K562 (cell line): ENCODE results near the gene CHL1. TPM values are rescaled to one million over a fixed set of nuclear protein-coding genes. Genes with fewer than 3 reads are reported as not detected.

Experiments used
- ATAC-seq: fragments of 200-7000 bp; cut with Tn5 transposase; 3 replicates; pipeline ENCODE4 v1.9.1; 2020; ENCODE audit warnings: moderate library complexity
- BruUV-seq: library from RNA; stranded (reverse); fragments of 400-500 nt; replicated peaks from 2 replicates; lab custom pipeline; 2021; lab: Mats Ljungman, UMichigan
- CTCF ChIA-PET: fragments of 300-600 bp; formaldehyde crosslinking; extraction: SDS; loops from one replicate; lab custom pipeline; 2021; ENCODE audit warnings: low intra/inter-chr PET ratio; lab: Yijun Ruan, JAX
- POLR2A ChIA-PET: fragments of 300-600, 350-650 bp; sonication (Branson Sonifier 250); formaldehyde crosslinking; extraction: SDS; loops from one replicate; lab custom pipeline; 2021; ENCODE audit warnings: antibody characterized with exemption, inconsistent platforms; lab: Yijun Ruan, JAX
- DNase-seq, 4 experiments: peaks; one replicate each; pipeline versions ENCODE4 v3.0.0 to v3.0.0-alpha.2; 2011 to 2018; ENCODE audit warnings: low spot score in 3 of 4, mixed read lengths in 3 of 4; ENCODE audit errors: extremely low read depth in 1 of 4
- FAIRE-seq: peaks from 2 replicates; lab custom pipeline; 2011; peaks lifted over from hg19 to GRCh38; lab: Jason Lieb, UNC
- H2AFZ ChIP-seq: 2 replicates; pipeline ENCODE4 v1.6.0; 2011; ENCODE audit warnings: low read depth, low read length, control low read depth, inconsistent platforms
- H3K27ac ChIP-seq: fragments of 200-600 bp; 3 replicates; pipeline ENCODE4 v1.8.0; 2011; ENCODE audit warnings: low read depth, mild to moderate bottlenecking, control low read depth, inconsistent platforms, low read length, moderate library complexity, mixed read lengths; ENCODE audit errors: extremely low read depth
- H3K27me3 ChIP-seq, 2 experiments: fragments of 300-600 bp in 1 of 2; 2 replicates in 1 of 2; 3 replicates in 1 of 2; pipeline versions ENCODE4 v1.6.0 to v1.8.0; 2011; ENCODE audit warnings: inconsistent platforms in 2 of 2, low read length in 2 of 2, mild to moderate bottlenecking in 1 of 2, mixed read lengths in 1 of 2, moderate library complexity in 1 of 2; ENCODE audit not compliant: control insufficient read depth in 2 of 2, insufficient read depth in 2 of 2
- H3K36me3 ChIP-seq: fragments of 300-600 bp; 3 replicates; pipeline ENCODE4 v1.8.0; 2011; ENCODE audit warnings: mild to moderate bottlenecking, low read length, inconsistent platforms; ENCODE audit not compliant: control insufficient read depth, insufficient read depth
- H3K4me1 ChIP-seq, 2 experiments: fragments of 200-600 bp in 1 of 2; replicated peaks in 1 of 2; 2 replicates in 1 of 2; 3 replicates in 1 of 2; pipeline versions ENCODE4 v1.5.1 to v1.8.0; 2011; ENCODE audit warnings: inconsistent platforms in 2 of 2, low read length in 2 of 2, mild to moderate bottlenecking in 1 of 2, mixed read lengths in 1 of 2, moderate library complexity in 1 of 2; ENCODE audit not compliant: control insufficient read depth in 2 of 2, insufficient read depth in 2 of 2
- H3K4me2 ChIP-seq: 2 replicates; pipeline ENCODE4 v1.6.1; 2011; ENCODE audit warnings: low read length, control low read depth, inconsistent platforms, mixed read lengths; ENCODE audit not compliant: insufficient read depth
- H3K4me3 ChIP-seq: fragments of 200-600 bp; sonication (generic), shearing (Covaris generic); 2 replicates; pipeline ENCODE4 v1.5.1; 2016; ENCODE audit warnings: control low read depth, inconsistent platforms
- H3K79me2 ChIP-seq: fragments of 200-600 bp; 3 replicates; pipeline ENCODE4 v1.8.0; 2011; ENCODE audit warnings: low read length, inconsistent platforms; ENCODE audit not compliant: control insufficient read depth, insufficient read depth
- H3K9ac ChIP-seq, 2 experiments: 2 replicates each; pipeline versions ENCODE4 v1.6.0 to v1.6.1; 2011; ENCODE audit warnings: low read depth in 2 of 2, low read length in 2 of 2, control low read depth in 1 of 2, inconsistent platforms in 1 of 2, mild to moderate bottlenecking in 1 of 2, mixed read lengths in 1 of 2; ENCODE audit not compliant: insufficient read depth in 1 of 2
- H3K9me1 ChIP-seq: one replicate; pipeline ENCODE4 v1.6.0; 2011; ENCODE audit warnings: inconsistent platforms, mild to moderate bottlenecking, low read length, moderate library complexity; ENCODE audit not compliant: control insufficient read depth, insufficient read depth
- H3K9me3 ChIP-seq: replicated peaks from 2 replicates; pipeline ENCODE4 v1.5.1; 2011; ENCODE audit warnings: low read depth, low read length, inconsistent platforms; ENCODE audit not compliant: control insufficient read depth, insufficient read depth
- H4K20me1 ChIP-seq: replicated peaks from 2 replicates; pipeline ENCODE4 v1.6.1; 2011; ENCODE audit warnings: low read length, inconsistent platforms, mixed read lengths; ENCODE audit not compliant: control insufficient read depth, insufficient read depth
- CC2D1A ChIP-seq: fragments of 450-650 bp; IDR thresholded peaks from 2 replicates; pipeline ENCODE4 v1.6.1; 2017; ENCODE audit warnings: mild to moderate bottlenecking
- GTF2E2 ChIP-seq: fragments of 200-800 bp; sonication (Bioruptor generic); IDR thresholded peaks from 2 replicates; pipeline ENCODE4 v1.6.1; 2016; ENCODE audit warnings: missing genetic modification characterization, missing compliant biosample characterization
- YBX1 ChIP-seq: fragments of 450-650 bp; IDR thresholded peaks from 2 replicates; pipeline ENCODE4 v1.7.1; 2016; ENCODE audit warnings: mild to moderate bottlenecking
- ZHX1 ChIP-seq: fragments of 150-350 bp; conservative IDR thresholded peaks from 2 replicates; pipeline ENCODE4 v1.6.1; 2014; ENCODE audit warnings: low read length
- ZNF184 ChIP-seq: sonication (generic); formaldehyde crosslinking; IDR thresholded peaks from 2 replicates; pipeline ENCODE4 v1.5.0; 2020; ENCODE audit warnings: missing genetic modification reagents
- ZNF408 ChIP-seq: fragments of 250-450 bp; sonication (Bioruptor Pico); IDR thresholded peaks from 2 replicates; pipeline ENCODE4 v1.4.0; 2020; ENCODE audit warnings: low read depth, mild to moderate bottlenecking, moderate library complexity
- WGBS: fragments of 100-300 bp; shearing (Covaris generic); methylation state at CpG from one replicate; pipeline ENCODE4 v1.1.6; 2016; ENCODE audit warnings: low coverage, mixed read lengths; ENCODE audit not compliant: insufficient coverage; ENCODE audit errors: missing lambda C conversion rate; 5-methylcytosine and 5-hydroxymethylcytosine counted together
- in situ Hi-C: fragments of 300-500 bp; cut with MboI; formaldehyde crosslinking; loops from 4 replicates; pipeline ENCODE4 v1.15.0; 2018; ENCODE audit warnings: inconsistent platforms, mixed read lengths
- intact Hi-C: fragments of 100-400 bp; cut with micrococcal nuclease; formaldehyde crosslinking; loops from 2 replicates; pipeline ENCODE4 v1.14.2; 2022
- polyA plus RNA-seq, 8 experiments: library from polyadenylated mRNA; depleted of rRNA in 4 of 8; stranded (reverse) in 5 of 8; unstranded in 3 of 8; fragments of >200 nt; fragmentation: Nextera tagmentation in 2 of 8; fragmentation: Illumina TruSeq in 1 of 8; extraction: Ambion mirVana in 2 of 8; extraction: Trizol in 1 of 8; gene quantifications; 2 replicates each; pipeline versions ENCODE4 v1.2.1 to v1.2.3, GENCODE V29; 2011 to 2014; ENCODE audit warnings: inconsistent platforms in 1 of 8, missing spikeins in 1 of 8
- total RNA-seq, 7 experiments: library from RNA; depleted of rRNA in 6 of 7; stranded (reverse); fragments of >200 nt in 6 of 7; fragmentation: Illumina TruSeq in 2 of 7; extraction: Trizol in 2 of 7; gene quantifications; 2 replicates each; pipeline versions ENCODE4 v1.2.1 to v1.2.3, GENCODE V29; 2011 to 2021; ENCODE audit warnings: low replicate concordance in 1 of 7
- TF ChIP-seq, protein P1 (sequence below), 2 experiments: fragments of 450-650 bp; conservative IDR thresholded peaks; 2 replicates each; pipeline ENCODE4 v1.6.1; 2017; ENCODE audit warnings: mild to moderate bottlenecking in 2 of 2, moderate library complexity in 2 of 2
- TF ChIP-seq, protein P2 (sequence below): sonication (generic); IDR thresholded peaks from 2 replicates; pipeline ENCODE4 v1.6.1; 2016
- TF ChIP-seq, protein P3 (sequence below): fragments of 250-450 bp; sonication (Bioruptor Pico); IDR thresholded peaks from 2 replicates; pipeline ENCODE4 v1.9.0; 2021; ENCODE audit warnings: mild to moderate bottlenecking, inconsistent platforms

CHL1 gene
- total and polyA plus RNA-seq, 9 of the 15 experiments (the other 6 are each of a cell fraction or from before 2014, with no cell fraction given) = 0.02 TPM; not detected in 8

DNA sequence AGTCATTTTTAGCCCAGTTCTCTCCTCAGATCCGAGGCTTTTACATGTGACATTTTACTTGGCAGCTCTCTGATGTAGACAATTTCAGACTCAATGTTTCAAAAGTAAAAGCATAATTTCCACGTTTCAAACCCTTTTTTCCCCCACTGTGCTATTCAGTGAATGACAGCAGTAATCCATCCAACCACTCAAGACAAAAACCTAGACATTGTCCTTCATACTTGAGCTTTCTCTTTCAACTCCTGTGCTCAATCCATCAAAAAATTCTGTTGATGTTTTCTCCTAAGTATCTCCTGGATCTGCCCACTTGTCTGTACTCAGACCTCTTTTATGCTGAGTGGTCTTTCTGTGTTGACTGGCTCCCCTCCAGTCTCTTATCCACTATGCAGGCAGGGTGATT, 214.7 kb downstream of the CHL1 start:
- no peak overlapping the region for H3K4me3 ChIP-seq
- DNase-seq = no peak
- no TSS peak for BruUV-seq
- no peak overlapping the region for H2AFZ ChIP-seq
- TF ChIP-seq GTF2E2 (tag) = no peak
- no peak for TF ChIP-seq ZNF408 (CRISPR knock-in tag)
- TF ChIP-seq CC2D1A = no peak
- TF ChIP-seq, protein P1, sequence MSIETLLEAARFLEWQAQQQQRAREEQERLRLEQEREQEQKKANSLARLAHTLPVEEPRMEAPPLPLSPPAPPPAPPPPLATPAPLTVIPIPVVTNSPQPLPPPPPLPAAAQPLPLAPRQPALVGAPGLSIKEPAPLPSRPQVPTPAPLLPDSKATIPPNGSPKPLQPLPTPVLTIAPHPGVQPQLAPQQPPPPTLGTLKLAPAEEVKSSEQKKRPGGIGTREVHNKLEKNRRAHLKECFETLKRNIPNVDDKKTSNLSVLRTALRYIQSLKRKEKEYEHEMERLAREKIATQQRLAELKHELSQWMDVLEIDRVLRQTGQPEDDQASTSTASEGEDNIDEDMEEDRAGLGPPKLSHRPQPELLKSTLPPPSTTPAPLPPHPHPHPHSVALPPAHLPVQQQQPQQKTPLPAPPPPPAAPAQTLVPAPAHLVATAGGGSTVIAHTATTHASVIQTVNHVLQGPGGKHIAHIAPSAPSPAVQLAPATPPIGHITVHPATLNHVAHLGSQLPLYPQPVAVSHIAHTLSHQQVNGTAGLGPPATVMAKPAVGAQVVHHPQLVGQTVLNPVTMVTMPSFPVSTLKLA (conservative IDR thresholded peaks at IDR 0.05) = no peak
- TF ChIP-seq YBX1 = no peak
- TF ChIP-seq, protein P2, sequence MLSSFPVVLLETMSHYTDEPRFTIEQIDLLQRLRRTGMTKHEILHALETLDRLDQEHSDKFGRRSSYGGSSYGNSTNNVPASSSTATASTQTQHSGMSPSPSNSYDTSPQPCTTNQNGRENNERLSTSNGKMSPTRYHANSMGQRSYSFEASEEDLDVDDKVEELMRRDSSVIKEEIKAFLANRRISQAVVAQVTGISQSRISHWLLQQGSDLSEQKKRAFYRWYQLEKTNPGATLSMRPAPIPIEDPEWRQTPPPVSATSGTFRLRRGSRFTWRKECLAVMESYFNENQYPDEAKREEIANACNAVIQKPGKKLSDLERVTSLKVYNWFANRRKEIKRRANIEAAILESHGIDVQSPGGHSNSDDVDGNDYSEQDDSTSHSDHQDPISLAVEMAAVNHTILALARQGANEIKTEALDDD = no peak
- TF ChIP-seq ZHX1 = no peak
- no peak for TF ChIP-seq ZNF184 (CRISPR knock-in tag)
- TF ChIP-seq, protein P3, sequence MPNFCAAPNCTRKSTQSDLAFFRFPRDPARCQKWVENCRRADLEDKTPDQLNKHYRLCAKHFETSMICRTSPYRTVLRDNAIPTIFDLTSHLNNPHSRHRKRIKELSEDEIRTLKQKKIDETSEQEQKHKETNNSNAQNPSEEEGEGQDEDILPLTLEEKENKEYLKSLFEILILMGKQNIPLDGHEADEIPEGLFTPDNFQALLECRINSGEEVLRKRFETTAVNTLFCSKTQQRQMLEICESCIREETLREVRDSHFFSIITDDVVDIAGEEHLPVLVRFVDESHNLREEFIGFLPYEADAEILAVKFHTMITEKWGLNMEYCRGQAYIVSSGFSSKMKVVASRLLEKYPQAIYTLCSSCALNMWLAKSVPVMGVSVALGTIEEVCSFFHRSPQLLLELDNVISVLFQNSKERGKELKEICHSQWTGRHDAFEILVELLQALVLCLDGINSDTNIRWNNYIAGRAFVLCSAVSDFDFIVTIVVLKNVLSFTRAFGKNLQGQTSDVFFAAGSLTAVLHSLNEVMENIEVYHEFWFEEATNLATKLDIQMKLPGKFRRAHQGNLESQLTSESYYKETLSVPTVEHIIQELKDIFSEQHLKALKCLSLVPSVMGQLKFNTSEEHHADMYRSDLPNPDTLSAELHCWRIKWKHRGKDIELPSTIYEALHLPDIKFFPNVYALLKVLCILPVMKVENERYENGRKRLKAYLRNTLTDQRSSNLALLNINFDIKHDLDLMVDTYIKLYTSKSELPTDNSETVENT (CRISPR knock-in tag) = no peak
- no peaks in the 10 kb centered on the region for H3K79me2 ChIP-seq
- no peak for FAIRE-seq
- no peak overlapping the region for H3K4me2 ChIP-seq
- H3K27ac ChIP-seq = no peak overlapping the region
- intact Hi-C loops (no loop called here), in situ Hi-C loops (no loop called here)
- H3K9me1 ChIP-seq = no peaks in the 10 kb centered on the region
- ChIA-PET CTCF (no interaction called here), POLR2A (no interaction called here)
- no peaks in the 10 kb centered on the region for H3K4me1 ChIP-seq
- H4K20me1 ChIP-seq = no peaks in the 10 kb centered on the region
- WGBS = 0% methylated on average over 2 of the region's 2 CpGs
- H3K27me3 ChIP-seq = no peaks in the 10 kb centered on the region
- no peak for ATAC-seq
- no peaks in the 10 kb centered on the region for H3K36me3 ChIP-seq
- no peaks in the 10 kb centered on the region for H3K9me3 ChIP-seq
- H3K9ac ChIP-seq = no peak overlapping the region
